Esophagus squamous epithelium (tissue), 4 donors: ENCODE measurements around the gene CEACAM21.

Experiments
- CTCF ChIP-seq, 6 experiments: fragments of 450-650 bp in 4 of 6; fragments of 200-600 bp in 2 of 6; sonication (generic) in 2 of 6; IDR thresholded peaks; one replicate each; pipeline ENCODE4 v1.5.1; 2016 to 2019; ENCODE audit warnings: antibody characterized with exemption in 6 of 6, mild to moderate bottlenecking in 4 of 6, moderate library complexity in 4 of 6
- POLR2A ChIP-seq, 4 donors: fragments of 450-650 bp; IDR thresholded peaks; one replicate each; pipeline ENCODE4 v1.6.1; 2017; ENCODE audit warnings: antibody characterized with exemption in 4 of 4, mild to moderate bottlenecking in 4 of 4, moderate library complexity in 3 of 4

GRCh38 chr19:41604831-41605230 lies 28.9 kb downstream of the CEACAM21 start:
- no peak for TF ChIP-seq POLR2A (IDR thresholded peaks at IDR 0.05)
- TF ChIP-seq CTCF (IDR thresholded peaks at IDR 0.05), result no peak
